Endothelial cell of umbilical vein (primary cell): ENCODE results near the gene DNTT. TPM values are rescaled to one million over a fixed set of nuclear protein-coding genes. Genes with fewer than 3 reads are reported as not detected.

Experiments
- BruUV-seq: library from RNA; stranded (reverse); fragments of 400-500 nt; replicated peaks from 2 replicates; lab custom pipeline; 2021; lab: Mats Ljungman, UMichigan
- CTCF ChIA-PET: fragments of 300-600, 350-600 bp; sonication (Branson Sonifier 250); formaldehyde crosslinking; loops from one replicate; lab custom pipeline; 2021; ENCODE audit warnings: antibody characterized with exemption, inconsistent platforms; lab: Charles Lee
- POLR2A ChIA-PET: fragments of 300-600, 350-600 bp; sonication (Branson Sonifier 250); formaldehyde crosslinking; loops from one replicate; lab custom pipeline; 2021; ENCODE audit warnings: antibody characterized with exemption, inconsistent platforms; lab: Charles Lee
- DNase-seq: peaks from one replicate; pipeline ENCODE4 v3.0.0-alpha.2; 2011; ENCODE audit warnings: low read depth, low spot score
- FAIRE-seq: peaks from 2 replicates; lab custom pipeline; 2011; peaks lifted over from hg19 to GRCh38; lab: Jason Lieb, UNC
- H2AFZ ChIP-seq: 2 replicates; pipeline ENCODE4 v1.6.0; 2012; ENCODE audit warnings: low read depth, low read length, control low read depth, inconsistent platforms
- H3K27ac ChIP-seq: 2 replicates; pipeline ENCODE4 v1.5.1; 2011; ENCODE audit warnings: low read depth, mild to moderate bottlenecking, control low read depth, low read length, moderate library complexity; ENCODE audit not compliant: insufficient read depth
- H3K27me3 ChIP-seq, 2 experiments: 2 replicates each; pipeline versions ENCODE4 v1.6.0 to v1.6.1; 2011; ENCODE audit warnings: low read length in 2 of 2, mixed read lengths in 1 of 2; ENCODE audit not compliant: control insufficient read depth in 2 of 2, insufficient read depth in 2 of 2
- H3K36me3 ChIP-seq, 2 experiments: 2 replicates in 1 of 2; 3 replicates in 1 of 2; pipeline ENCODE4 v1.5.1; 2011; ENCODE audit warnings: low read length in 2 of 2, mild to moderate bottlenecking in 1 of 2, moderate library complexity in 1 of 2; ENCODE audit not compliant: control insufficient read depth in 2 of 2, insufficient read depth in 2 of 2; ENCODE audit errors: extremely low read depth in 1 of 2
- H3K4me1 ChIP-seq: 3 replicates; pipeline ENCODE4 v1.5.1; 2011; ENCODE audit warnings: mild to moderate bottlenecking, low read length; ENCODE audit not compliant: control insufficient read depth, insufficient read depth; ENCODE audit errors: extremely low read depth
- H3K4me2 ChIP-seq: 2 replicates; pipeline ENCODE4 v1.6.1; 2011; ENCODE audit warnings: low read length, control low read depth, mixed read lengths; ENCODE audit not compliant: insufficient read depth
- H3K4me3 ChIP-seq, 3 experiments: fragments of 200-600 bp in 1 of 3; sonication (generic), shearing (Covaris generic) in 1 of 3; replicated peaks in 1 of 3; 2 replicates each; pipeline ENCODE4 v1.5.1; 2011 to 2016; ENCODE audit warnings: control low read depth in 3 of 3, low read length in 3 of 3, mild to moderate bottlenecking in 2 of 3, inconsistent platforms in 1 of 3, low read depth in 1 of 3, moderate library complexity in 1 of 3; ENCODE audit not compliant: insufficient read depth in 1 of 3
- H3K79me2 ChIP-seq: 2 replicates; pipeline ENCODE4 v1.6.0; 2012; ENCODE audit warnings: low read length, inconsistent platforms; ENCODE audit not compliant: control insufficient read depth, insufficient read depth
- H3K9ac ChIP-seq: replicated peaks from 2 replicates; pipeline ENCODE3; 2011; ENCODE audit warnings: low read length, control low read depth; ENCODE audit not compliant: insufficient read depth; ENCODE audit errors: extremely low read depth
- H3K9me1 ChIP-seq: replicated peaks from 3 replicates; pipeline ENCODE4 v1.6.0; 2011; ENCODE audit warnings: mild to moderate bottlenecking, low read length; ENCODE audit not compliant: control insufficient read depth, insufficient read depth; ENCODE audit errors: extremely low read depth
- H3K9me3 ChIP-seq: replicated peaks from 2 replicates; pipeline ENCODE4 v1.5.1; 2012; ENCODE audit warnings: low read length, inconsistent platforms; ENCODE audit not compliant: control insufficient read depth, insufficient read depth
- H4K20me1 ChIP-seq: replicated peaks from 2 replicates; pipeline ENCODE3; 2011; ENCODE audit warnings: mild to moderate bottlenecking, low read length; ENCODE audit not compliant: control insufficient read depth, insufficient read depth; ENCODE audit errors: extremely low read depth
- CTCF ChIP-seq, 2 donors: IDR thresholded peaks; 1 replicate in 1 of 2; 2 replicates in 1 of 2; pipeline ENCODE4 v1.5.1; 2011; ENCODE audit warnings: low read length in 2 of 2, mild to moderate bottlenecking in 2 of 2, moderate library complexity in 2 of 2, control low read depth in 1 of 2, inconsistent platforms in 1 of 2, low read depth in 1 of 2; ENCODE audit not compliant: insufficient read depth in 1 of 2; ENCODE audit errors: extremely low read depth in 1 of 2
- EZH2 ChIP-seq: IDR thresholded peaks from 2 replicates; pipeline ENCODE4 v1.6.1; 2012; ENCODE audit warnings: borderline replicate concordance, low read depth, mild to moderate bottlenecking, moderate library complexity, low read length, inconsistent platforms; ENCODE audit not compliant: severe bottlenecking
- FOS ChIP-seq: IDR thresholded peaks from 2 replicates; pipeline ENCODE4 v1.6.1; 2011; ENCODE audit warnings: mild to moderate bottlenecking, low read length, moderate library complexity, borderline replicate concordance; ENCODE audit not compliant: insufficient read depth
- GATA2 ChIP-seq: IDR thresholded peaks from 2 replicates; pipeline ENCODE4 v1.7.0; 2011; ENCODE audit warnings: low read depth, mild to moderate bottlenecking, moderate library complexity, mixed read lengths, low read length; ENCODE audit not compliant: insufficient read length, insufficient read depth
- JUN ChIP-seq: IDR thresholded peaks from 2 replicates; pipeline ENCODE4 v1.6.1; 2011; ENCODE audit warnings: borderline replicate concordance, low read depth; ENCODE audit not compliant: insufficient read length, insufficient read depth
- MAX ChIP-seq: IDR thresholded peaks from 2 replicates; pipeline ENCODE4 v1.6.1; 2011; ENCODE audit not compliant: insufficient read depth, insufficient read length
- MYC ChIP-seq: IDR thresholded peaks from one replicate; pipeline ENCODE4 v1.6.1; 2011; ENCODE audit warnings: mild to moderate bottlenecking, low read depth, low read length
- POLR2A ChIP-seq: IDR thresholded peaks from 2 replicates; pipeline ENCODE4 v1.6.1; 2012; ENCODE audit warnings: low read depth, mild to moderate bottlenecking, control low read depth, low read length
- dilution Hi-C: fragments of 300-500 bp; cut with MboI; formaldehyde crosslinking; loops from one replicate; pipeline ENCODE4 v1.15.0; 2019; ENCODE audit warnings: low sequenced_read_pairs; ENCODE audit not compliant: extremely low pct_ligation_motif_present
- intact Hi-C: fragments of 100-400 bp; cut with micrococcal nuclease; formaldehyde crosslinking; loops from one replicate; pipeline ENCODE4 v1.10.0; 2022
- polyA plus RNA-seq, 4 experiments: library from polyadenylated mRNA; depleted of rRNA in 3 of 4; stranded (reverse) in 3 of 4; unstranded in 1 of 4; fragments of >200 nt; gene quantifications; 2 replicates each; pipeline versions ENCODE4 v1.2.1 to v1.2.3, GENCODE V29; 2011 to 2012; ENCODE audit warnings: missing spikeins in 1 of 4
- total RNA-seq: library from RNA; stranded (reverse); gene quantifications from 2 replicates; pipeline ENCODE4 v1.2.3, GENCODE V29; 2021

The DNTT gene
- total and polyA plus RNA-seq, 2 donors (not counting 3 experiments of a cell fraction or from before 2014, with no cell fraction given), result not detected

- dilution Hi-C loops, result no loop called here
- Histone ChIP-seq H3K79me2 (no peaks in the 10 kb centered on the region), H3K4me2 (no peak overlapping the region), H3K4me3 (no peak overlapping the region), H3K9me1 (no peaks in the 10 kb centered on the region), H3K9me3 (no peaks in the 10 kb centered on the region), H3K4me1 (no peaks in the 10 kb centered on the region), H3K36me3 (no peaks in the 10 kb centered on the region), H3K27ac (no peak overlapping the region), H2AFZ (no peak overlapping the region), H4K20me1 (no peaks in the 10 kb centered on the region), H3K27me3 (no peaks in the 10 kb centered on the region), H3K9ac (no peak overlapping the region)
- POLR2A ChIA-PET, result no interaction called here
- no peak for DNase-seq
- no peak for FAIRE-seq
- CTCF ChIA-PET, result interaction anchor here (1.2 kb wide), 1 partner anchor 80 kb away, joined by 5 read pairs; no protein-coding TSS in a partner anchor
- TF ChIP-seq EZH2 (no peak), CTCF (IDR thresholded peaks at IDR 0.05; ENCODE audit: extremely low read depth in 1 of 2, insufficient read depth in 1 of 2, low read depth in 1 of 2, low read length in 2 of 2) (no peak), GATA2 (no peak), MAX (no peak), JUN (no peak), POLR2A (no peak), FOS (no peak), MYC (no peak)
- intact Hi-C loops, result no loop called here
- no TSS peak for BruUV-seq
Measured at GRCh38 chr10:96309628-96310320, 5.5 kb downstream of the DNTT start.
